GM12872 (cell line): Measurements from ENCODE around the gene CSMD2.

ENCODE experiments used
- CTCF ChIP-seq: IDR thresholded peaks from 3 replicates; pipeline ENCODE4 v1.5.1; 2011; ENCODE audit warnings: low read depth, mild to moderate bottlenecking, low read length, moderate library complexity; ENCODE audit not compliant: insufficient read depth

The CSMD2 gene

DNA sequence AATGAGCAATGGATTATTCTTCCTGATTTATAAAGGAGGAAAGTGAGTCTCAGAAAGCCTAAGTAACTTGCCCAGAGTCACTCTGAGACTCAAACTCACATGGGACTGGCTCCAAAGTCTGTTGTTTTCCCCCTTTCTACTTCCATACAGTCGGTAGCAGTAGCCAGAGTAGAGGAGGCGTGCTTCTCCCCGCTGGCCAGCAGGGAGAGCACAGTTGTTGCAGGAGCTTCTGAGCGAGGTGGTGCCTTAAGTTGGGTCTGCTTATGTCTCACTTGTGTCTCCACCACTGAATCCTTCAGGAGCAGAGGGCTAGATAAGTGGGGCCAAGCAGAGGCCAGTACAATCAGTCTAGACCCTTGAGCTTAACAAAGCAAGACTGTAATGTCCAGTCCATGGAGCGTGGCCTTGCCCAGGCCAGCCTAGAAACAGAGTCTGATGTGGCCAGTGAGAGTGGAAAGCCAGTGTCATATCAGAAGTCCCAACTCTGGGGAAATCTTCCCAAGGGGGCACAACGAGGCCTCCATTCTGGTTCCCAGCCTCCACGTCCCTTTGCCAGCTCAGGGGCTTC lies 510.7 kb downstream of the CSMD2 start:
- peak; percentile 35; the same call in 2 of the 3 replicates for TF ChIP-seq CTCF

- TF ChIP-seq CTCF, result no peak
Measured at GRCh38 chr1:33653226-33653625, 511.8 kb downstream of the CSMD2 start.

GRCh38 chr1:33650708-33651107 lies 514.3 kb downstream of the CSMD2 start:
- no peak for TF ChIP-seq CTCF

GRCh38 chr1:33649759-33650158 lies 515.3 kb downstream of the CSMD2 start:
- TF ChIP-seq CTCF, result no peak

- no peak for TF ChIP-seq CTCF
Measured at GRCh38 chr1:33643216-33643615, 521.8 kb downstream of the CSMD2 start.

DNA sequence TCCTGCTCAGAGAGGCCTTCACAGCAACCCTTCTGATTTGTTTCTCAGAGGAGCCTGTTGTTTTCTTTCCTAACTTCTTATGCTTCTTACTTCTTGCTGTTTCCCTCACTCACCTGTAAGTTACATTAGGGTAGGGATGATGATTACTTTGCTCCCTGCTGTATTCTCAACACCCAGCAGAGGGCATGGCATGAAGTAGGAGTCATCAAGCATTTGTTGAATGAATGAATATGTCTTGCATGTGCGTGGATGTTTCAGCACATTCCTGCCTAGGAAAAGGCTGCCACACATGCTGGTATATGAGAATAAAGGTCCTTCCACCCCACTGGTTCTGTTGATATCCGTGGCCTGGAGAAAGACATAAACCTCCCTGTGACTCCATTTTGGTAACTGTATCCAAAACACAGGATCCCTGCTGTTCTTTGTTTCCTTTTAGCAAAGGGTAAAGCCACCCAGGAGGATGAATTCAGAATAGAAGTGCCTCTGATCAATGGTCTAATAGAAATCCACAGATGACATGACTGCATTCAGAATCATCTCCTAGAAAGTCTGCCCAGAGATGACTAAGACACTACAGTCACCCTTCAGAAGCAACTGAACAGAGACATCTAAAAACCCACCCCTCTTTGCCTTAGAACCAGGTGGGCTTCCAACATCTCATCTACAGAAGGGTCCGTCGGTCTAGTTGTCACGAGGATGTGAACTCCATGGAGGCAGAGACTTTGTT lies 523.8 kb downstream of the CSMD2 start:
- TF ChIP-seq CTCF, result peak; percentile 56; the same call in 2 of the 3 replicates

- no peak for TF ChIP-seq CTCF
Measured at GRCh38 chr1:33640114-33640660, 524.8 kb downstream of the CSMD2 start.
